WI38 (cell line): ENCODE measurements around the gene GOLGA8N.
"Not testable (repeated sequence)": the region's sequence is repeated elsewhere in the genome, so short reads cannot be mapped to it uniquely, and the experiment has no call there.

ENCODE experiments used
- H3K4me3 ChIP-seq: 2 replicates; pipeline ENCODE4 v1.5.1; 2011; ENCODE audit warnings: low read depth, mild to moderate bottlenecking, control low read depth, low read length
- CTCF ChIP-seq: IDR thresholded peaks from 2 replicates; pipeline ENCODE4 v1.5.1; 2012; ENCODE audit warnings: low read depth, mild to moderate bottlenecking, control low read depth, low read length

GOLGA8N gene

GRCh38 chr15:32593151-32593550 lies at the start of gene GOLGA8N:
Gene GOLGA8N (plus strand): TSS chr15:32593456.
- not testable (repeated sequence) for H3K4me3 ChIP-seq

GRCh38 chr15:32543456-32543855 lies 49.8 kb upstream of the GOLGA8N start:
- not testable (repeated sequence) for H3K4me3 ChIP-seq

- H3K4me3 ChIP-seq, result not testable (repeated sequence)
Measured at GRCh38 chr15:32545129-32545528, 48.1 kb upstream of the GOLGA8N start.

GRCh38 chr15:32554587-32554986 lies 38.7 kb upstream of the GOLGA8N start:
- not testable (repeated sequence) for H3K4me3 ChIP-seq

GRCh38 chr15:32562198-32562597 lies 31.1 kb upstream of the GOLGA8N start:
- not testable (repeated sequence) for H3K4me3 ChIP-seq

GRCh38 chr15:32568988-32569387 lies 24.3 kb upstream of the GOLGA8N start:
- not testable (repeated sequence) for H3K4me3 ChIP-seq

- H3K4me3 ChIP-seq, result not testable (repeated sequence)
Measured at GRCh38 chr15:32578482-32578881, 14.8 kb upstream of the GOLGA8N start.

- not testable (repeated sequence) for H3K4me3 ChIP-seq
Measured at GRCh38 chr15:32585844-32586243, 7.4 kb upstream of the GOLGA8N start.

- not testable (repeated sequence) for H3K4me3 ChIP-seq
Measured at GRCh38 chr15:32609518-32609917, 16.3 kb downstream of the GOLGA8N start.

GRCh38 chr15:32610719-32611118 lies 17.5 kb downstream of the GOLGA8N start:
- not testable (repeated sequence) for H3K4me3 ChIP-seq

- peak overlapping the region; percentile 70 for H3K4me3 ChIP-seq
Measured at GRCh38 chr15:32614712-32615050, 21.4 kb downstream of the GOLGA8N start.

GRCh38 chr15:32615051-32615870 lies 22.0 kb downstream of the GOLGA8N start, which contains the start of gene ARHGAP11A:
Gene ARHGAP11A (plus strand): TSS chr15:32615504. CDS start chr15:32616212, 708 bp downstream.
- peak within 1 kb of the TSS; percentile 70 for H3K4me3 ChIP-seq

GRCh38 chr15:32615871-32616426 lies 22.7 kb downstream of the GOLGA8N start:
- peak overlapping the region; percentile 70 for H3K4me3 ChIP-seq

GRCh38 chr15:32636410-32636809 lies 43.2 kb downstream of the GOLGA8N start:
- no peak overlapping the region for H3K4me3 ChIP-seq
- no peak for TF ChIP-seq CTCF

GRCh38 chr15:32636908-32637567 lies 43.8 kb downstream of the GOLGA8N start:
- no peak overlapping the region for H3K4me3 ChIP-seq
- TF ChIP-seq CTCF, result no peak
